EL (cell line): ENCODE measurements around the gene ZMYND10.
A peak's percentile ranks its signal among the peaks of the same experiment; 100 is the strongest.

Source experiments
- DNase-seq: peaks from one replicate; pipeline ENCODE4 v3.0.0-alpha.2; 2016

Gene ZMYND10

GRCh38 chr3:50342813-50343633, 2.5 kb downstream of the ZMYND10 start:
- no peak for DNase-seq

- DNase-seq = no peak
Measured at GRCh38 chr3:50341996-50342650, 3.4 kb downstream of the ZMYND10 start.

- DNase-seq = no peak
Measured at GRCh38 chr3:50341537-50341936, 4.0 kb downstream of the ZMYND10 start.

GRCh38 chr3:50340448-50341329, 4.8 kb downstream of the ZMYND10 start, which contains the start of gene RASSF1:
RASSF1 (minus strand) TSS chr3:50340836; CDS start chr3:50340805, 31 bp downstream.
- DNase-seq = peak; percentile 83

GRCh38 chr3:50340147-50340447, 5.4 kb downstream of the ZMYND10 start:
- no peak for DNase-seq

GRCh38 chr3:50339485-50340146, 5.9 kb downstream of the ZMYND10 start:
- peak; percentile 66 for DNase-seq

- no peak for DNase-seq
Measured at GRCh38 chr3:50338965-50339364, 6.6 kb downstream of the ZMYND10 start.

GRCh38 chr3:50337175-50337861, 8.2 kb downstream of the ZMYND10 start:
- DNase-seq = peak; percentile 100

GRCh38 chr3:50336452-50337174, 8.9 kb downstream of the ZMYND10 start:
- DNase-seq = no peak

GRCh38 chr3:50334339-50335075, 11.0 kb downstream of the ZMYND10 start:
- DNase-seq = no peak

GRCh38 chr3:50333744-50334328, 11.7 kb downstream of the ZMYND10 start:
- peak; percentile 78 for DNase-seq

GRCh38 chr3:50331364-50331907, 14.1 kb downstream of the ZMYND10 start:
- DNase-seq = no peak

GRCh38 chr3:50330330-50330729, 15.2 kb downstream of the ZMYND10 start:
- no peak for DNase-seq

GRCh38 chr3:50327943-50328691, 17.4 kb downstream of the ZMYND10 start, which contains the start of gene TUSC2:
TUSC2 (minus strand) TSS chr3:50328223; CDS start chr3:50328099, 124 bp downstream.
- peak; percentile 97 for DNase-seq

- no peak for DNase-seq
Measured at GRCh38 chr3:50327129-50327528, 18.4 kb downstream of the ZMYND10 start.

- no peak for DNase-seq
Measured at GRCh38 chr3:50326182-50326541, 19.4 kb downstream of the ZMYND10 start.

- no peak for DNase-seq
Measured at GRCh38 chr3:50325497-50326181, 19.9 kb downstream of the ZMYND10 start.

- DNase-seq = no peak
Measured at GRCh38 chr3:50325113-50325480, 20.4 kb downstream of the ZMYND10 start.
